Measurements from ENCODE around the gene SCN3A. TPM values are rescaled to one million over a fixed set of nuclear protein-coding genes. Genes with fewer than 3 reads are reported as not detected.

SCN3A gene
- total and polyA plus RNA-seq, 2 donors (not counting 1 experiment from before 2014, with no cell fraction given) = 5.4 to 6.1 TPM

DNA sequence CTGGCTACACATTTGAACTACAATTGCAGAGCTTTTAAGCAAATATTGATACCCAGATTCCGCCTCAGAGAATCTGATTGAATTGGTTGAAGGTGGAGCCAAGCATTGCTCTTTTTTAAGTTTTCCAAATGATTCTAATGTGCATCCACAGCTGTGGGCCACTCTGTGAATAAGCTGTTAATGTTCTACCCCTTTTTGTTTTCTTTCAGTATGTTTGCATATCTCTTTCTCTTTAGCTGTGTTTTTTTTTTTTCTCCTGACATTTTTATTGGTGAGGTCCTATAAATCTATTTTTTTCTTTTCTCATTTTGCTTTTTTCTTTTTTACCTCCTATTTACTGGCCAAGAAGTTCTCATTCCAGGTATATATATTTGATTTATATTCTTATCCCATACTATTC, 6.5 kb downstream of the SCN3A start:
- ChIA-PET CTCF (interaction anchor here (1.1 kb wide), 1 partner anchor 204 kb away, joined by 3 read pairs; no protein-coding TSS in a partner anchor), POLR2A (no interaction called here)
- intact Hi-C loops (cut with micrococcal nuclease) = no loop called here
- Histone ChIP-seq H3K9me3 (ENCODE audit: control extremely low read depth in 1 of 3, control insufficient read depth in 2 of 3, insufficient read depth in 1 of 3, low read length in 2 of 3) (no peaks in the 10 kb centered on the region), H2AFZ (ENCODE audit: insufficient read depth, low read depth, low read length, poor library complexity, severe bottlenecking) (no peak overlapping the region), H3K4me3 (ENCODE audit: control extremely low read depth in 1 of 5, extremely low read depth in 1 of 5, insufficient read depth in 1 of 5, low read depth in 2 of 5, low read length in 4 of 5) (no peak overlapping the region), H4K20me1 (ENCODE audit: control insufficient read depth, insufficient read depth, low read length, poor library complexity, severe bottlenecking) (no peaks in the 10 kb centered on the region), H3K4me1 (ENCODE audit: control insufficient read depth in 2 of 2, insufficient read depth in 2 of 2, low read length in 2 of 2) (peaks cover 39 to 86% of the 10 kb centered on the region in 2 donors), H3K79me2 (ENCODE audit: control insufficient read depth, insufficient read depth, low read length) (peaks cover 79% of the 10 kb centered on the region), H3K36me3 (replicated peaks in 1 of 2; ENCODE audit: control extremely low read depth in 1 of 2, control insufficient read depth in 1 of 2, extremely low read depth in 1 of 2, insufficient read depth in 2 of 2, low read length in 1 of 2) (peaks cover 0 to 2% of the 10 kb centered on the region in 2 experiments), H3K27ac (ENCODE audit: low read length in 2 of 2) (no peak overlapping the region), H3K27me3 (replicated peaks in 1 of 4; ENCODE audit: control extremely low read depth in 1 of 4, control insufficient read depth in 3 of 4, insufficient read depth in 4 of 4, low read length in 3 of 4) (no peaks in the 10 kb centered on the region), H3K9ac (ENCODE audit: low read length) (no peak overlapping the region), H3K4me2 (replicated peaks; ENCODE audit: low read depth, low read length, poor library complexity, severe bottlenecking) (peak overlapping the region; percentile 40)
- H3K4me1 Mint-ChIP-seq = peaks cover 64% of the 10 kb centered on the region
- ATAC-seq (ENCODE audit: low read depth) (no peak), DNase-seq (no peak)
- H3K9me3 Mint-ChIP-seq (ENCODE audit: insufficient read depth) = no peaks in the 10 kb centered on the region
- WGBS (ENCODE audit: insufficient coverage) = no CpG with 5 or more reads among the region's 1 CpG
- H3K27me3 Mint-ChIP-seq = no peaks in the 10 kb centered on the region
- no peak for TF ChIP-seq EZH2 (IDR thresholded peaks at IDR 0.05; ENCODE audit: borderline replicate concordance, insufficient read depth, low read depth, low read length, poor library complexity, severe bottlenecking)
- TF ChIP-seq, protein P1, sequence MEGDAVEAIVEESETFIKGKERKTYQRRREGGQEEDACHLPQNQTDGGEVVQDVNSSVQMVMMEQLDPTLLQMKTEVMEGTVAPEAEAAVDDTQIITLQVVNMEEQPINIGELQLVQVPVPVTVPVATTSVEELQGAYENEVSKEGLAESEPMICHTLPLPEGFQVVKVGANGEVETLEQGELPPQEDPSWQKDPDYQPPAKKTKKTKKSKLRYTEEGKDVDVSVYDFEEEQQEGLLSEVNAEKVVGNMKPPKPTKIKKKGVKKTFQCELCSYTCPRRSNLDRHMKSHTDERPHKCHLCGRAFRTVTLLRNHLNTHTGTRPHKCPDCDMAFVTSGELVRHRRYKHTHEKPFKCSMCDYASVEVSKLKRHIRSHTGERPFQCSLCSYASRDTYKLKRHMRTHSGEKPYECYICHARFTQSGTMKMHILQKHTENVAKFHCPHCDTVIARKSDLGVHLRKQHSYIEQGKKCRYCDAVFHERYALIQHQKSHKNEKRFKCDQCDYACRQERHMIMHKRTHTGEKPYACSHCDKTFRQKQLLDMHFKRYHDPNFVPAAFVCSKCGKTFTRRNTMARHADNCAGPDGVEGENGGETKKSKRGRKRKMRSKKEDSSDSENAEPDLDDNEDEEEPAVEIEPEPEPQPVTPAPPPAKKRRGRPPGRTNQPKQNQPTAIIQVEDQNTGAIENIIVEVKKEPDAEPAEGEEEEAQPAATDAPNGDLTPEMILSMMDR (IDR thresholded peaks at IDR 0.05) = no peak
- peak overlapping the region; percentile 10 for H3K4me3 Mint-ChIP-seq
- H3K27ac Mint-ChIP-seq = no peak overlapping the region

- Histone ChIP-seq H3K27me3 (replicated peaks in 1 of 4; ENCODE audit: control extremely low read depth in 1 of 4, control insufficient read depth in 3 of 4, insufficient read depth in 4 of 4, low read length in 3 of 4) (no peaks in the 10 kb centered on the region), H3K4me3 (ENCODE audit: control extremely low read depth in 1 of 5, extremely low read depth in 1 of 5, insufficient read depth in 1 of 5, low read depth in 2 of 5, low read length in 4 of 5) (no peak overlapping the region), H3K27ac (ENCODE audit: low read length in 2 of 2) (no peak overlapping the region), H3K79me2 (ENCODE audit: control insufficient read depth, insufficient read depth, low read length) (peaks cover 77% of the 10 kb centered on the region), H3K36me3 (replicated peaks in 1 of 2; ENCODE audit: control extremely low read depth in 1 of 2, control insufficient read depth in 1 of 2, extremely low read depth in 1 of 2, insufficient read depth in 2 of 2, low read length in 1 of 2) (peaks cover 0 to 2% of the 10 kb centered on the region in 2 experiments), H4K20me1 (ENCODE audit: control insufficient read depth, insufficient read depth, low read length, poor library complexity, severe bottlenecking) (no peaks in the 10 kb centered on the region), H3K4me2 (replicated peaks; ENCODE audit: low read depth, low read length, poor library complexity, severe bottlenecking) (no peak overlapping the region), H3K4me1 (ENCODE audit: control insufficient read depth in 2 of 2, insufficient read depth in 2 of 2, low read length in 2 of 2) (peaks cover 35 to 78% of the 10 kb centered on the region in 2 donors), H2AFZ (ENCODE audit: insufficient read depth, low read depth, low read length, poor library complexity, severe bottlenecking) (no peak overlapping the region), H3K9ac (ENCODE audit: low read length) (no peak overlapping the region), H3K9me3 (ENCODE audit: control extremely low read depth in 1 of 3, control insufficient read depth in 2 of 3, insufficient read depth in 1 of 3, low read length in 2 of 3) (no peaks in the 10 kb centered on the region)
- intact Hi-C loops (cut with micrococcal nuclease) = no loop called here
- TF ChIP-seq EZH2 (IDR thresholded peaks at IDR 0.05; ENCODE audit: borderline replicate concordance, insufficient read depth, low read depth, low read length, poor library complexity, severe bottlenecking) = no peak
- TF ChIP-seq, protein P1 (IDR thresholded peaks at IDR 0.05) = no peak
- ChIA-PET CTCF (no interaction called here), POLR2A (no interaction called here)
- Mint-ChIP-seq H3K4me1 (peaks cover 56% of the 10 kb centered on the region), H3K9me3 (ENCODE audit: insufficient read depth) (no peaks in the 10 kb centered on the region), H3K4me3 (no peak overlapping the region), H3K27me3 (peaks cover under 1% of the 10 kb centered on the region), H3K27ac (no peak overlapping the region)
- no peak for ATAC-seq (ENCODE audit: low read depth)
- WGBS (ENCODE audit: insufficient coverage) = no CpG with 5 or more reads among the region's 4 CpGs
- DNase-seq = no peak
These were observed 7.4 kb downstream of the SCN3A start for GRCh38 chr2:165196411-165196810.
